HG02973 (cell line): ENCODE data around the gene FOSL1.

Source experiments
- ATAC-seq: cut with Tn5 transposase; IDR thresholded peaks from one replicate; pipeline ENCODE4 v1.9.1; 2021; ENCODE audit warnings: moderate library complexity; ENCODE audit not compliant: unreplicated experiment

FOSL1 gene

GRCh38 chr11:65883058-65883761 lies 17.0 kb downstream of the FOSL1 start:
- ATAC-seq, result no peak

GRCh38 chr11:65882120-65883057 lies 17.8 kb downstream of the FOSL1 start:
- ATAC-seq, result no peak

DNA sequence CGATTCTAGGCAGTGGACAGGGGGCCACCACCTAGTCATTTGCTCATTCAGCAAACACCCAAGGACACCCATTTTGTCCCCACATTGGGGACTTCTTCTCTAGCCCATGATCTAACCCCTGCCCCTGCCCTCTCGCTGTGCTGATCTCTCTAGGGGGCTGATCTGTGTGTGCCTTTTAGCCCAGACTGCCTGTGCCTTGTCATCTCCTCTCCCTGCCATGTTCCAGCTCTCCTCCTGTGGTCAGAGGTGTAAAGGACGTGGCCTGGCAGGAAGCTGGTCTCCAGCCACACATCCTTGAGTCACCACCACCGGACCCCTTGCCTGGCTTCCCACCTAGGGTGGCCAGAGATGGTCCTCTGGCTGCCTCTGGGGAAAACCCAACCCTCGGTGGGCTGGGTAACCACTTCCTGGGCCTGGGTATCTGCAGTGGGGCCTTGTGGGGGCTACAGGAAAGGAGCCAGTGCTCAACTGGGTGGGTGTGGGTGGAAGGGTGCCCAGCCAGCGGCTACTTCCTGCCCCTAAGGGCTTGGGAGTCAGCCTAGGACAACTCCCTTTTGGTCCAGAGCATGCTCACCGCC lies 19.3 kb downstream of the FOSL1 start:
- ATAC-seq, result no peak

DNA sequence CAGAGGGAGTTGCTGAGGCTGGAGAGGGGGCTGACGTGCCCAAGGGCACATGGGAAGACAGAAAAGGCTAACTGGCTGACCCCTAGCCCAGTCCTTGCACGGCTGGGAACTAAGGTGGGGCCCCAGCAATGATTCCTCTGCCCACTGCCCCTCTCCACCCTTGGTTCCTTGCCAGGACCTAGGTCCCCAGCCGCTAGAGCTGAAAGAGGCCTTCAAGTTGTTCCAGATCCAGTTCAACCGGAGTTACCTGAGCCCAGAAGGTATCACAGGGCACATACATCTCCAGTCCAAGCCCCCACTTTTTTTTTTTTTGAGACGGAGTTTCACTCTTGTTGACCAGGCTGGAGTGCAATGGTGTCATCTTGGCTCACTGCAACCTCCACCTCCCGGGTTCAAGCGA lies 20.2 kb downstream of the FOSL1 start:
- no peak for ATAC-seq

GRCh38 chr11:65879617-65880016 lies 20.6 kb downstream of the FOSL1 start, which contains the start of gene CTSW:
TSS of gene CTSW (plus strand) at chr11:65879837. CDS start at chr11:65879855, 18 bp downstream.
- ATAC-seq, result no peak

- ATAC-seq, result peak; percentile 64
Measured at GRCh38 chr11:65873318-65874156, 26.7 kb downstream of the FOSL1 start.

DNA sequence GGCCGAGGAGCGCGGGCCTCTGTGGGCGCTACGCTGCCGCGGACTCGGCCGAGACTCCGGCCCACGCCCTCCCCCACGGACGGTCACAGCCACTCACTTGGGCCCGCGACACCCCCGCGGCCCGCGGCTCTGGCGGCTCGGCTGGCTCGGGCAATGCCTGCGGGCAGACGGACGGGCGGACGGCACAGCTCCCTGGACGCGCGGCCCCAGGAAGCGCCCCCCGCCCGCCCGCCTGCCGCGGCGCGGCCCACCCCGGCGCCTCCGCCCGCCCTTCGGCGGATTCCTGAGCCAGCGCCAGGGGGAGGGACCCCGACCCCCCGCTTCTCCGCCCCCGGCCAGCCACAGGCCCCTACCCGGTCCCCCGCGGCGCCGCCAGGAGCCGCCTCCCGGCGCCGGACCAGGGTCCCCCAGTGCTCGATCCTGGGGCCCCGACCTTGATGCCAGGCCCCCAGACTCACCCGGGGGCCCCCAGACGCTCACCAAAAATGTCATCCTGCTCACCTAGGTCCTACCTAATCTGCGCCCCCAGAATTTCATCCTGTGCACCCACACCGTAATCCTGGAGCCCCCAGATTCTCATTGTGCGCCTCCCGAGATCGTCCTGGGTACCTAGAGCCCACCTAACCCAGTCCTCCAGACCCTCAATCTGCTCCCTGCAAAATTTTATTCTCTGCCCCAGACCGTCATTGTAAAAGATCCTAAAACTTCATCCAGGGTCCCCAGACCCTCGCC lies 27.4 kb downstream of the FOSL1 start, which contains the start of gene EFEMP2:
Gene EFEMP2, minus strand, starts transcription at position 215 of the 732 bp plus-strand sequence. CDS start 446 bp downstream, outside the sequence.
- ATAC-seq, result no peak

DNA sequence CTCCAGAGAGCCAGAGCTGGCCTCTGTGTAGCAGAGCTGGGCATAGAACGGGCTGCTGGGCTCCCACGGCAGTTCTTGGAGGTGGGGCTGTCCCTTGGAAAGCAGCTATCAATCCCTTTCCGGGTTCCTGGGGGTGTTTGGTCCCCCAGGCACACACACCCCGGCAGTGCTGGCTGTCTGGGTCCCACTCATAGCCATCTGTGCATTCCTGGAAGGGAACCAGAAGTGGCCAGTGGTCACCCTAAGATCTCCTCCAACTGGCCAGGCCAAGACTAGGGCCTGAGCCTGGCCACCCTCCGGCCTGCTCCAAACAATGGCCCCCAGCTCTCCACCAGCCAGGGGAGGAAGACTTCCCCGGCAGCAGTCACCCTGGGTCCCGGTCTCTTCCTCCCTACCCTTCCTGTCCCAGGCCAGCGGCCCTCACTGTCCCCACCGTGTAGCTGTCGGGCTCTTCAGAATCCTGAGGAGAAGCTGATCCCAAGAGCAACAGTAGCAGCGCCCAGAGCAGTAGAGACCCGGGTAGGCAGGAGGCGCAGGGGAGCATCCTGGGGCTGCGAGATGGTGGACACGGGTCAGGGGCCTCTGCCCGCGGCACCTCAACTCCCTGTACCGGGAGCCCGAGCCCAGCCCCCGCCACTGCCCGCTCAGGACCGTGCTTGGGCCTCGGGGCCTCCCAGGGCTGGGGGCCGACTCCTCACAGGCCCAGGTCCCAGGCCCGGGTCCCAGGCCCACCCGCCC lies 28.2 kb downstream of the FOSL1 start:
- no peak for ATAC-seq

GRCh38 chr11:65870706-65871681 lies 29.2 kb downstream of the FOSL1 start:
- ATAC-seq, result no peak

DNA sequence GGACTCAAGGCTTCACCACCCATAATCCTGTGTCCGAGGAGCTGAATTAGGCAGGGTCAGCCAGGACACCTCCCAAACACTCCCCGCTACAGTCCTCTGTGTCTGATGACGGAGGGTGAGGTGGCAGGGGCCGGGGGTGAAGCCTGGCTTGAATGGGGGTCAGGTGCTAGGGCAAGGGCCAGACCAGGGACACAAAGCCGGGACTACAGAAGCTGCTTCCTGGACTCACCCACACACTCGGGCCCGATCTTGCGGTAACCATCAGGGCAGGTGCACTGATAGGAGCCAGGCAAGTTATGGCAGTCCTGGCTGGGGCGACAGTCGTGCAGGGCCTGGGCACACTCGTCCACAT lies 29.9 kb downstream of the FOSL1 start:
- no peak for ATAC-seq

DNA sequence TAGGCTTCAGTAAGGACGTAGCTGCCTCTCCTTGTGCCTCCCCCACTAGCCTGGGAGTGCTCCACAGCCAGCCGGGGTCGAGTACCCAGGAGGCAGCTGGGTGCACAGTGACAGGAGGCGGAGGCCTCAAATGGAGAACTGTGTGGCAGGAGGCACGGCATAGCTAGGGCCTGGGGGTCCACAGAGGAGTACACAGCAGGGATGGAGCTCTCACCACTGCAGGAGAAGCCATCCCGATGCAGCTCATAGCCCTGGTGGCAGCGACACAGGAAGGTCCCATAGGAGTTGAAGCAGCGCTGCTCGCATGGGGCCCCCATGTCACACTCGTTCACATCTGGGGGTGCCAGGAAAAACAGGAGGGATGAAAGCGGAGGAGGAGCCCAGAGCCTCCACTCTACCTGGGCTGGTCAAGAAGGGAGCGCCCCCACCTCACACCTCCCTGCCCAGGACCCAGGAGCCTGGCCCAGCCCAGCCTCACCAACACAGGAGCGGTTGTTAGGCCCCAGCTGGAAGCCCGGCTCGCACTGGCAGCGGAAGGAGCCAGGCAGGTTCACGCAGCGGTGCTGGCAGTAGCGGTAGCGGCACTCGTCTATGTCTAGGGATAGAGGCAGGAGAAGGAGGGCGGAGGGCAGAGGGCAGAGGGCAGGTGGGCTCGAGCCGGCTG lies 30.4 kb downstream of the FOSL1 start:
- no peak for ATAC-seq

DNA sequence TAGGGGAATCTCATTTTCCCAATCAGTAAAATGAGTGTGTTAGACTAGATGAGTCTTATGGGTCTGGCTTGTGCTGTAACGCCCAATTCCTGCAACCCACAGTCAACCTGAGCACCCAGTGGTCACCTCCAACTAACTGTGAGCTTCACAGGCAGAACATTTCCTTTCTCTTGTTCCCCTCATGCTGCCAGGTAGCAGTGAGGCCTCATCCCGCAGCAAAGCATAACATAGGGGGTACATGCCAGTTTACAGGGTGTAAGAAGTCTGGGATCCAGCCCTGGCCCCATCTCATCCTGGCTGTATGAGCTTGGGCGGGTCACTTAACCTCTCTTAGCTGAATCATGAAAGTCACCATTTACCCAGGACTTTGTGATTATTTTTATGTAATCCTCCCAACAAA lies 31.3 kb downstream of the FOSL1 start:
- ATAC-seq, result no peak

DNA sequence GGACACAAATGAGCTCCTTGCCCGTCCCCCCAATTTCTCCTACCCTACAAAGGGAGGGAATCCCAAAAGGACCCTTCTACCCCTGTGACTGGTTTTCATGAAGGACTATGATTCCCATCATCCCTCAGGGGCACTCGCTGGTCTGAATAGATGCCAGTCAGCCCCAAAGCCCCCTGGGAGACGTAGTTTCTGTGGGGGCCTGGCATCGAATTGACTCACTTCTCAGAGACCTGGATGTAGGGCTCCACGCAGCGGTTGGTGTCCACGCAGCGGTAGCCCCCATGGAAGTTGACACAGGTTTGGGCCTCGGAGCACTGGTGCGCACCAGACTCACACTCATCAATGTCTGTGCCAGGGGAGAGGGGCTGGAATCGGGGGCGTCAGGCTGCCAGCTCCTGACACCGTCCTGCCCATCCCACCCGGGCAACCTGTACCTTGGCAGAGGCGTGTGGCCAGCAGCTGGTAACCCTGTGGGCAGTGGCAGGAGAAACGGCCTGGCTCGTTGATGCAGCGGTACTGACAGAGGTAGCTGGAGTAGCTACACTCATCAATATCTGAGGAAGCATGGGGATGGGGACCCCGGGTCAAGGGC lies 32.0 kb downstream of the FOSL1 start:
- ATAC-seq, result no peak

- no peak for ATAC-seq
Measured at GRCh38 chr11:65867284-65868071, 32.7 kb downstream of the FOSL1 start.

- ATAC-seq, result no peak
Measured at GRCh38 chr11:65866509-65867283, 33.5 kb downstream of the FOSL1 start.
